Breast epithelium (tissue), 3 donors: ENCODE results near the gene BABAM2.

Source experiments
- CTCF ChIP-seq, 3 donors: fragments of 450-650 bp; IDR thresholded peaks; one replicate each; pipeline ENCODE4 v1.5.1; 2016 to 2017; ENCODE audit warnings: antibody characterized with exemption in 3 of 3, mild to moderate bottlenecking in 3 of 3, moderate library complexity in 3 of 3
- POLR2A ChIP-seq: fragments of 450-650 bp; IDR thresholded peaks from one replicate; pipeline ENCODE4 v1.6.1; 2016; ENCODE audit warnings: antibody characterized with exemption, mild to moderate bottlenecking, moderate library complexity
- POLR2AphosphoS5 ChIP-seq, 3 donors: sonication (generic); formaldehyde crosslinking; IDR thresholded peaks; one replicate each; pipeline ENCODE4 v1.6.1; 2017; ENCODE audit warnings: antibody characterized with exemption in 3 of 3

GRCh38 chr2:28150994-28151393 lies 260.5 kb downstream of the BABAM2 start:
- no peak for TF ChIP-seq POLR2A
- TF ChIP-seq CTCF (IDR thresholded peaks at IDR 0.05) = no peak
- no peak for TF ChIP-seq POLR2AphosphoS5 (IDR thresholded peaks at IDR 0.05)
